Fibroblast of the aortic adventitia (primary cell): Measurements from ENCODE around the gene PCGF6. TPM values are rescaled to one million over a fixed set of nuclear protein-coding genes. Genes with fewer than 3 reads are reported as not detected.
"Not testable (repeated sequence)": the region's sequence is repeated elsewhere in the genome, so short reads cannot be mapped to it uniquely, and the experiment has no call there.

Experiments used
- DNase-seq: peaks from one replicate; pipeline ENCODE4 v3.0.0-alpha.2; 2010; ENCODE audit warnings: low read depth
- H3K4me3 ChIP-seq: 2 replicates; pipeline ENCODE4 v1.5.1; 2011; ENCODE audit warnings: low read depth, mild to moderate bottlenecking, control low read depth, low read length, moderate library complexity
- total RNA-seq: library from RNA; depleted of rRNA; stranded (reverse); fragments of >200 nt; gene quantifications from 2 replicates; pipeline ENCODE4 v1.2.3, GENCODE V29; 2012; ENCODE audit warnings: low replicate concordance
- TF ChIP-seq, protein P1 (sequence below): IDR thresholded peaks from 2 replicates; pipeline ENCODE4 v1.5.1; 2011; ENCODE audit warnings: mild to moderate bottlenecking, low read length, control low read depth, inconsistent platforms; ENCODE audit not compliant: insufficient read depth

Gene PCGF6
- total RNA-seq, 1 donor, result 16.4 TPM

DNA sequence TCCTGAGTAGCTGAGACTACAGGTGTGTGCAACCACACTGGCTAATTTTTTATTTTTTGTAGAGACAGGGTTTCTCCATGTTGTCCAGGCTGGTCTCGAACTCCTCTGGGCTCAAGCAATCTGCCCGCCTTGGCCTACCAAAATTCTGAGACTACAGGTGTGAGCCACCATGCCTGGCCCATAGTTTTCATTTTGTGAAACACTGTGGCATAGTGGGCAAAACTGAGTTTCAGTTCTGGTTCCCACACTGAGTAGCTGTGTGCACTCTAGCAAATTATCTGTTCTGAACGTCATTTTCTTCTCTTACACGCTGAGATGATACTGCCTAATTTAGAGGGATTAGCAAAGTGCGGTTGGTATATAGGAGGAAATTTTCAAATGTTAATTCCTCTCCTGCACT lies 31.8 kb upstream of the PCGF6 start:
- DNase-seq, result no peak
- no peak overlapping the region for H3K4me3 ChIP-seq
- TF ChIP-seq, protein P1, sequence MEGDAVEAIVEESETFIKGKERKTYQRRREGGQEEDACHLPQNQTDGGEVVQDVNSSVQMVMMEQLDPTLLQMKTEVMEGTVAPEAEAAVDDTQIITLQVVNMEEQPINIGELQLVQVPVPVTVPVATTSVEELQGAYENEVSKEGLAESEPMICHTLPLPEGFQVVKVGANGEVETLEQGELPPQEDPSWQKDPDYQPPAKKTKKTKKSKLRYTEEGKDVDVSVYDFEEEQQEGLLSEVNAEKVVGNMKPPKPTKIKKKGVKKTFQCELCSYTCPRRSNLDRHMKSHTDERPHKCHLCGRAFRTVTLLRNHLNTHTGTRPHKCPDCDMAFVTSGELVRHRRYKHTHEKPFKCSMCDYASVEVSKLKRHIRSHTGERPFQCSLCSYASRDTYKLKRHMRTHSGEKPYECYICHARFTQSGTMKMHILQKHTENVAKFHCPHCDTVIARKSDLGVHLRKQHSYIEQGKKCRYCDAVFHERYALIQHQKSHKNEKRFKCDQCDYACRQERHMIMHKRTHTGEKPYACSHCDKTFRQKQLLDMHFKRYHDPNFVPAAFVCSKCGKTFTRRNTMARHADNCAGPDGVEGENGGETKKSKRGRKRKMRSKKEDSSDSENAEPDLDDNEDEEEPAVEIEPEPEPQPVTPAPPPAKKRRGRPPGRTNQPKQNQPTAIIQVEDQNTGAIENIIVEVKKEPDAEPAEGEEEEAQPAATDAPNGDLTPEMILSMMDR, result no peak

DNA sequence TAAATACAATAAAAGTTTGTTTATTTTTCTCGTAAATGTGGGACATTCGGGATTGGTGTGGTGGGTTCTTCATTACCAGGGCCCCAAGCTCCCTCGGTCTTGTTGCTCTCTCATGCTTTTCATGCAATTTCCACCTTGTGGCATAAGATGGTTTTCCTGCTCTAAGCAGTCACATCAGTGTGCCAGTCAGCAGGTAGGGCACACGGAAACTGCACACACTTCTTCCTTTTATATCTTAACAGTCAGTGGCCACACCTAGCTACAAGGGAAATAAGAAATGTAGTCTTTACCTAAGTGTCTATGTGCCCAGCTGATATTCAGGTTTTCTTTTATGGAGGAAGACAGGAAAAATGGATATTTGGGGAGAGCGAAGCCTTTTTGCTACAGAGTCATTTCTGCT lies 23.3 kb upstream of the PCGF6 start:
- no peak for DNase-seq
- H3K4me3 ChIP-seq, result no peak overlapping the region
- TF ChIP-seq, protein P1, result no peak

DNA sequence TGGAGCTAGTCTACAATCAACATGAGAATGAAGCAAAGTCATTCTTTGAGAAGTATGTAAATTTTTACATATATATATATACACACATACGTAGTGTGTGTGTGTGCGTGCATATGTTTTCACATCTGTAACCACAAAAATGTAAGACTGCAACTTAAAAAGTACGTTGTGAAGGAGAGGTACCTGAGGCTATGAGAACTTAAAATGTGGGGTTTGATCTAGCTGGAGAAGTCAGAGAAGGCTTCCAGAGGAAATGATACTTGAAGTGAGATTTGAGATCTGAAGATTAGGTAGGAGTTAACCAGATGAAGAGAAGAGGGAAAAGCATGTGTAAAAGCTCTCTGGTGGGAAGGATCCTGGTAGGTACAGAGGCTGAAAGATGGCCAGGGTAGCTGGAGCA lies 22.6 kb upstream of the PCGF6 start:
- H3K4me3 ChIP-seq, result no peak overlapping the region
- no peak for DNase-seq
- TF ChIP-seq, protein P1, result no peak

DNA sequence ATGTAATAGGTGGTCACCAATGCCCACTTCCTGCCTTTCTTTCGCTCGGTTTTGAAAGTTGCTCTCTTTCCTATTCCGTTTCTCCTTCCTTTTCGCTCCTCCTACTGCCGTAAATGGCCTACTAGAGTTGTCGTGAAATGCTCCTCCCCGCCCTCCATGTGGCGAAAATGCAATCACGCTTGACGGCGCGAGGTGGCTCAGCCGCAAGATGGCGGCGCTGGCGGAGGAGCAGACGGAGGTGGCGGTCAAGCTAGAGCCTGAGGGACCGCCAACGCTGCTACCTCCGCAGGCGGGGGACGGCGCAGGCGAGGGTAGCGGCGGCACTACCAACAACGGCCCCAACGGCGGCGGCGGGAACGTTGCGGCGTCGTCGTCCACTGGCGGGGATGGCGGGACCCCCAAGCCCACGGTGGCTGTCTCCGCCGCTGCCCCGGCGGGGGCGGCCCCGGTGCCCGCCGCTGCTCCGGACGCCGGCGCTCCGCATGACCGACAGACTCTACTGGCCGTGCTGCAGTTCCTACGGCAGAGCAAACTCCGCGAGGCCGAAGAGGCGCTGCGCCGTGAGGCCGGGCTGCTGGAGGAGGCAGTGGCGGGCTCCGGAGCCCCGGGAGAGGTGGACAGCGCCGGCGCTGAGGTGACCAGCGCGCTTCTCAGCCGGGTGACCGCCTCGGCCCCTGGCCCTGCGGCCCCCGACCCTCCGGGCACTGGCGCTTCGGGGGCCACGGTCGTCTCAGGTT lies 17.0 kb upstream of the PCGF6 start, which contains the start of gene TAF5:
TSS of gene TAF5 (plus strand) at position 195 of the 737 bp plus-strand sequence. CDS start at position 209, 14 bp downstream.
- peak; percentile 96 for DNase-seq
- TF ChIP-seq, protein P1, result no peak
- H3K4me3 ChIP-seq, result peak within 1 kb of the TSS; percentile 86

DNA sequence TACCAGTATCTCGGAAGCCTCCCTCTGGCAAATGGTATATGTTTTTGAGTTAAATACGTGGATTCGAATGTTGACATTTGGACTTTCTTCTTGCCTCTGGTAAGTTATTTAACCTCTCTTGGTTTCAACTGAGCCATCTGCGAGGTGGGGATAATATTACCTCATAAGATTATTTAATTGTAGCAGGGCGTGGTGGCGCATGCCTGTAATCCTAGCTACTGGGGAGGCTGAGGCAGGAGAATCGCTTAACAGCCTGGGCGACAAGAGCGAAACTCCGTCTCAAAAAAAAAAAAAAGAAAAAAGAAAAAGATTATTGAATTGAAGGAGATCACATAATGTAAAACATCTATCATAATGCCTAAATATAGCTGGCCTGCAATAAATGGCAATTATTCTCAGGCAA lies 16.4 kb upstream of the PCGF6 start:
- peak overlapping the region; percentile 86 for H3K4me3 ChIP-seq
- no peak for DNase-seq
- TF ChIP-seq, protein P1, result no peak

DNA sequence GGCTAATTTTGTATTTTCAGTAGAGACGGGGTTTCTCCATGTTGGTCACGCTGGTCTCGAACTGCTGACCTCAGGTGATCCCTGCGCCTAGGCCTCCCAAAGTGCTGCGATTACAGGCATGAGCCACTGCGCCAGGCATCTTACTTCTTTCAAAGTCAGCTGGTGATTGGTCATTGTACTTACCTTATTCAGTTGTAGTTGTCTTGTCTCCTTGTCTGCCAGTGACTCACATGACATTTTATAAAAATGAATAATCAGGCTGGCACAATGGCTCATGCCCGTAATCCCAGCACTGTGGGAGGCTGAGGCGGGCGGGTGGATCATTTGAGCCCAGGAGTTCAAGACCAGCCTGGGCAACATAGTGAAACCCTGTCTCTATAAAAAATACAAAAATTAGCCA lies 9.9 kb upstream of the PCGF6 start:
- H3K4me3 ChIP-seq, DNase-seq: not testable (repeated sequence)

DNA sequence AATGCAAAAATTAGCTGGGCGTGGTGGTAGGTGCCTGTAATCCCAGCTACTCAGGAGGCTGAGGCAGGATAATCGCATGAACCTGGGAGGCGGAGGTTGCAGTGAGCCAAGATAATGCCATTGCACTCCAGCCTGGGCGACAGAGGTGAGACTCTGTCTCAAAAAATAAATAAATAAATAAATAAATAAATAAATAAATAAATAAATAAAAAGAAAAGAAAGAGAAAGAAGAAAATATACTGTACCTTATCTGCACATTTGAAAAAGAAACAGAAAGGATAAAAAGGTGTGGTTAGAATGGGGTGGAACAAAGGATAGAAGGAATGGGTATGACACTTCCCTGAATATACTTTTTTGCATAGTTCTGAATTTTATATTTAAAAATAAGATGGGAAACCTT lies 8.6 kb upstream of the PCGF6 start:
- not testable (repeated sequence) for H3K4me3 ChIP-seq, DNase-seq
